ENCODE results near the gene CCL28. TPM values are rescaled to one million over a fixed set of nuclear protein-coding genes. Genes with fewer than 3 reads are reported as not detected.
A peak's percentile ranks its signal among the peaks of the same experiment; 100 is the strongest.
"Not testable (repeated sequence)": the region's sequence is repeated elsewhere in the genome, so short reads cannot be mapped to it uniquely, and the experiment has no call there.

The CCL28 gene
- total RNA-seq, 2 donors from 2014 or later = 4.0 to 4.8 TPM

DNA sequence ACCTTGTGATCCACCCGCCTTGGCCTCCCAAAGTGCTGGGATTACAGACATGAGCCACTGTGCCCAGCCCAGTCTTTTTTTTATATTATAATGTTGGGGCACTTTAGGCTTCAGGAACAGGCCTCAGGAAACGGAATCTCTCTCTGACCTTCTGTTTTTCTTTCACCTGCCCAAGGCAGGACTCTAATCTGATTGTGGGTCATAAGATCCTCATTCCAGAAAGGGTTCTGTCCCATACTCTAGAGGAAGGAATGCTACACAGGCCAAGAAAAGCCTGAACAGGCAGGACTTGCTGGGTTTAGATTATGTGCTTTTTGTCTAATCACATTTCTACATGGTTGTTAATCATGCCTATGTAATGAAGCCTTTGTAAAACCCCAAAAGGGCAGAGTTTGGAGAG is 1.8 kb upstream of the CCL28 start:
- DNase-seq (ENCODE audit: low spot score) = no peak
- intact Hi-C loops (cut with DNase I) = no loop called here

DNA sequence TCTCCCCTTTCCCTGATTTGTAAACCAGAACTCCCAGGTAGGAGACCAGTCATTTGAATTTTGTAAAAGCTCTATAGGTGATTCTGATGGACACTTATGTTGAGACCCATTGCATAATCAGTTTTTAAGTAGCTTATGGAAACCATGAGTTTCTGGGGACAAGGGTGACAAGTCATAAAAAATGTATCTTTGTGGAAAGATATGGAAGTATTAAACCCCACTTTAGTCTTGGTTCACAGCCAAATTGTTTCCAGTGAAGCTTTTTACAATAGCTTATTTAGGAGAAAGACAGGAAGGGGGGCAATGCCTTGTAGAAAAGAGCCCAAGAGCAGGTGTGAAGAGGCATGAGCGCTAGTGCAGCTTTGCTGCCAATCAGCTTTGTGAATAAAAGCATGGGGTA is 453 bp upstream of the CCL28 start:
- intact Hi-C loops (cut with DNase I) = no loop called here
- no peak for DNase-seq (ENCODE audit: low spot score)

DNA sequence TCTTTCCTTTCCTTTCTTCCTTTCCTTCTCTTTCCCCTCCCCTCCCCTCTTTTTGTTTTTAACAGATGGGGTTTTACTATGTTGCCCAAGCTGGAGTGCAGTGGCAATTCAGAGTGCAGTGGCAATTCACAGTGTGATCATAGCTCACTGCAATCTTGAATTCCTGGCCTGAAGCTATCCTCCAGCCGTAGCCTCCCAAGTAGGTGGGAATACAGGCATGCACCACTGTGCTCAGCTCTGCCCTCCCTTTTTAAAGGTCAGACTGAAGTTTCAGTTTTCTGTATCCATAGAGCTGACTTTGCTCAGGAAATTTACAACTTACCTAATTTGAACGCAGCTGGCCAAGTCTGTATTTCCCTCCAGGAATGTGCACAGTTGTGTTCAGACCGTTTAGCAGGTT is 696 bp downstream of the CCL28 start:
- intact Hi-C loops (cut with DNase I) = no loop called here

DNA sequence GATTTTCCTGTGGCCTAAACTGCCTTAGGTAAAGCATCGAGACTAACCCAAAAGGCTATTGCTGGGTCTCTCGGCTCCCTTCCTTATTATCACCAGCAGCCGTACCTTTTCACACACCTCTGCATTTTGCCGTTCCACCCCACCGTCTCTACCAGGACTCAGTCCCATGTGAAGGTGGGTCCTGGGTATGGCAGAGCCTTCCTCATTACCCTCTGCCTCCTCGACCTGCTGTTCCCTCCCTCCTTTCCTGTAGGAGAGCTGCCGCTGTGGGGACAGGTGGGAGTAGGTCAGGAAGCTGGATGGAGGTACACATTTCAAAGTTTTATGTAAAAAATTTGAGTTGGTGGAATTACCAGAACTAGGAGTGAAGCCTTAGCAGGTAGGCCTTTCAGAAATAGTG is 1.8 kb downstream of the CCL28 start:
- intact Hi-C loops (cut with DNase I) = no loop called here
- DNase-seq (ENCODE audit: low spot score) = no peak

More for the DNA sequence above, 696 bp downstream of the CCL28 start:
- DNase-seq (ENCODE audit: low spot score) = no peak

DNA sequence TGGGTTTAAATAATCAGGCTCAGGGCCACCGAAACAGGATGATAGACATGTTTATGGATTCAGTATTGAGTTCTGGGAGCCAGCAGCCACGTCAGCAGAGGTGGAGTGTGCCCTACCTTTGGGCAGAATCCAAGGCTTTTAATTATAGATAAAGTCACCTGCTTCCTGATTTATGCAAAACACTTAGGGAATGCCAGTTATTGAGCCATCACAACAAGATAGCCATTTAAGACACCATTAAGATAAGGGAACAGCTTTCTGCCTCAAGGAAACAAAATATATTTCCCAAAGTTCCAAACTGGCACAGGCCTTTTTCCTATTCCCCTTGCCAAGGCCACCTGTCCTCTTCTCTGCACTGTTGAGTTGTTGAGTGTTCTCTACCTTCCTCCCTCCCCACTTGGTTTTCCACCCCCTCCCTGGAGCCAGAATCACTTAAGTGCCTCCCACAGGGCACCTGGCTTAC is 2.4 kb downstream of the CCL28 start:
- intact Hi-C loops (cut with DNase I) = no loop called here
- no peak for DNase-seq (ENCODE audit: low spot score)

DNA sequence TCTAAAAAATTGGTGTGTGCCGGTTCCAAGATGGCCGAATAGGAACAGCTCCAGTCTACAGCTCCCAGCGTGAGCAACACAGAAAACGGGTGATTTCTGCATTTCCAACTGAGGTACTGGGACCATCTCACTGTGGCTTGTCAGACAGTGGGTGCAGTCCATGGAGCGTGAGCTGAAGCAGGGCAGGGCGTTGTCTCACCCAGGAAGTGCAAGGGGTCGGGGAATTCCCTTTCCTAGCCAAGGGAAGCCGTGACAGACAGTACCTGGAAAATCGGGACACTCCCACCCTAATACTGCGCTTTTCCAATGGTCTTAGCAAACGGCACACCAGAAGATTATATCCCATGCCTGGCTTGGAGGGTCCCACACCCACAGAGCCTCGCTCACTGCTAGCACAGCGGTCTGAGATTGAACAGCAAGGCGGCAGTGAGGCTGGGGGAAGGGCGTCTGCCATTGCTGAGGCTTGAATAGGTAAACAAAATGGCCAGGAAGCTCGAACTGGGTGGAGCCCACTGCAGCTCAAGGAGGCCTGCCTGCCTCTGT is 9.6 kb downstream of the CCL28 start:
- intact Hi-C loops (cut with DNase I); DNase-seq (ENCODE audit: low spot score): not testable (repeated sequence)

DNA sequence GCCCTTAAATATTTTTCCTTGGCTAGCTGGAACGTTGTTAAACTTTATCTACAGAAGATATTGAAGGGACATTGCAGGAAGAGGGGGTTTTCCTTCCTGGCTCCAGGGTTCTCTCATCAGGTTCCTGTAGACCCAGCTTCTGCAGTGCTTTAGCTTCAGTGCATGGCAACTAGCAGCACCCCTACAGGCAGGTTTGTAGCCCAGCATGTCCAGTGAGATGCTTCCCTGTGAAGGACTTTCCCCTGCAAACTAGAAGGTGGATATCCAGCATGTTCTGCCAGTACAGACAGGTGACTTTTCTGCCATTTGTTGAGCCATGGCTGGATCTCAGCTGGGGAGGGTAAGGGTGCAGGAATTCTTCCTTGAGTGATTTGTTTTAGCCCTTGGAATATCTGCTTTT is 10.4 kb downstream of the CCL28 start:
- intact Hi-C loops (cut with DNase I) = no loop called here

DNA sequence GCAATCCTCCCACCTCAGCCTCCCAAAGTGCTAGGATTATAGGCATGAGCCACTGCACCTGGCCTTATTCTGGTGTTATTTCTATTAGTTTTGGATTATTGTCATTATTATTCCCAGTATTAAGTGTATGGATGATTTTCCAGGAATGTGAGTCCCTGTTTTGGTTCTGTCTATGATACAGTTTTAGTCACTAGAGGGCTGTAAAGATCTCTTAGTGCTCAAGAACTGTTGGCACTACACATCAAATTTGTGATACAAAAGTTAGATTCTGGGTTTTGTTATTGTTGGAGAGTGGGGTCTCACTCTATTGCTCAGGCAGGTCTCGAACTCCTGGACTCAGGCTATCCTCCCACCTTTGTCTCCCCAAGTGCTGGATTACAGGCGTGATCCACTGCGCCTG is 12.1 kb downstream of the CCL28 start:
- intact Hi-C loops (cut with DNase I) = no loop called here

More for the DNA sequence above, 10.4 kb downstream of the CCL28 start:
- no peak for DNase-seq (ENCODE audit: low spot score)

DNA sequence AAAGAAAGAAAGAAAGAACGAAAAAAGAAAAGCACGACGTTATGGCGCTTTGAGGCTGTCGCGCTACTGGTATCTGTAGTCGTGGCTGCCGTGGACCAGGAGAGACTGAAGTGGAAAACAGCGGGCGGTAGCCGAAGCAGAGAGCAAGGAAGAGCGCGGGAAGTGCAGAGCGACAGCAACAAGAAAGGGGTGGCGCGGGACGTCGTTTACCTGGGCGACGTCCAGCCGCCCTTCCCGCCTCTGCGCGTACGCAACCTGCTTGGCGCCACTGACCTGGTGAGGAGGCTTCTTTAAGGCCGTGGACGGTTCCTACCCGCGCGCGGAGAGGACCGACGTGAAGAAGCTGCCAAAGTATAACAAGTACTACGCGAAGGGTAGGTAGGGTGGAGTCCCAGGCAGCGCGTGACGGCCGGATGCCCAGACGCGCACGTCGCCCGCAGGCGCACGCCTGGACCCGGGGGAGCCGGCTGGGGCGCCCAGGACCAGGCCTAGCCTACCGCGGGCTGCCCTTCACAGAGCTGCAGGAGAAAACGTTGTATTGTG is 15.4 kb downstream of the CCL28 start:
- intact Hi-C loops (cut with DNase I) = no loop called here
- DNase-seq (ENCODE audit: low spot score) = peak; percentile 88

More for the DNA sequence above, 12.1 kb downstream of the CCL28 start:
- no peak for DNase-seq (ENCODE audit: low spot score)

DNA sequence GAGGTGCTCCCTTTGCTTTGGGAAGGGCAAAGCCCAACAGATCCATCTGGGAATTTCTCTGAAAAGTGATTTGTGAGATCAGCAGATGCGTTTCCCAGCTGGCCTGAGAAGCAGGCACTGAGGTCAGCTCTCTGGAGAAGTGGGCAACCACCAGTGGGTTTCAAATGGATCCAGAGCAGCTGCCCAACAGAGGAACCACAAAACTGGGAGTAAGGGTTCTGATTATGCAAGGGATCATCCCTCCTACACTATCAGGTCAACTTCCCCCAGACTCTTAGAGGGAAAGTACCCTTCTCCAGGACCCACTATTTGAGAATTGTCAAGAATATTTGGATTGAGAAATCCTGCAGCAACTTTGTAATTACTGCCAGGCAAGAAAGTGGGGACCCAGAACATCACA is 21.7 kb downstream of the CCL28 start:
- intact Hi-C loops (cut with DNase I) = no loop called here
- DNase-seq (ENCODE audit: low spot score) = no peak

DNA sequence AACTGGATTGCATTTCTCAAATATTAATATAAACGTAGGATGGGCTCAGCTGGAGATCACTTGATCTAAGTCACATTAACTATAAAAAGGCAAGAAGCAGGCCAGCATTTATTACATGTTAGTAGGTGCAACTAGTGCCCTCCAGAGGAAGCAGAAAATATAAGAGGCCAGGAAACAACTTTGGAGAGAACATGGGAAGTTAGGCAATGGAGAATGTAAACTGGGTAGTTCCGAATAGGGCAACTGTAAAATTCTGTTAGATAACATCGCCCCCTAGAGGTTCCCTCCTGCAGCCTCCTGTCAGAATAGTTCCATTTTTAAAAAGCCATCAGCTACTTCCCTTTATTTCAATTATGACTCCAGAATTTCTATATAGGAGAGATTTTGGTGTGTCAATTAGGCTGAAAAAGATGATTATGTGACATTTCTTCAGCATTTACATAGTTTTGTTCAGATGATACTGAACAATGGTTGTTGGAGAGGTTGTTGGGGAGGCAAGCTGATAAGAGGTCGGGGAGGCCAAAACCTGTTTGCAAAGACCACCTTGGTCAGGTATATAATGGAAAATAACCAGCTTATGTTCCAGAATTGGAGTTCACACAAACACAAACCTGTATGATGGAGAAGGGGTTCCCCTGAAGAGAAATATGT is 22.4 kb downstream of the CCL28 start:
- intact Hi-C loops (cut with DNase I) = loop anchor here in 1 of 2 donors (10.0 kb wide), 1 partner anchor 285 kb away; no protein-coding TSS in a partner anchor
- no peak for DNase-seq (ENCODE audit: low spot score)

DNA sequence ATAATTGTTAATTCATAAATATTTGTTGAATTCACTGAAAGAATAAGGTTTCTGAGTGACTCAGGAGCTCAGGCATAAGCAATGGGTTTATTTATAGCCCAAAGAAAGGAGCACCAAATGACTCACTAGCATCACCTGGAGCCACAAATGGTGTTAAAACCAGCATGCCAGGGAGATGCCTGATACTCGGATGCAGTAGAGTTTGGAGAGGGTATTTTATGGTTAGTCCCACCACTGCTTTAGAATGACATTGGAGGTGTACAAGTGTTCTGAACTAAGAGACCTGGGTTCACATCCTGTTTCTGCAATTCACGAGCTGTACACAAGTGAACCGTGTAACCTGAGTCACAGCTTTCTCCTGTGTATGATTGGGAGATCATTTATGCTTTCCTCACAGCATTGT is 25.2 kb downstream of the CCL28 start:
- no peak for DNase-seq (ENCODE audit: low spot score)
- intact Hi-C loops (cut with DNase I) = loop anchor here in 1 of 2 donors (10.0 kb wide), 1 partner anchor 282 kb away; no protein-coding TSS in a partner anchor

DNA sequence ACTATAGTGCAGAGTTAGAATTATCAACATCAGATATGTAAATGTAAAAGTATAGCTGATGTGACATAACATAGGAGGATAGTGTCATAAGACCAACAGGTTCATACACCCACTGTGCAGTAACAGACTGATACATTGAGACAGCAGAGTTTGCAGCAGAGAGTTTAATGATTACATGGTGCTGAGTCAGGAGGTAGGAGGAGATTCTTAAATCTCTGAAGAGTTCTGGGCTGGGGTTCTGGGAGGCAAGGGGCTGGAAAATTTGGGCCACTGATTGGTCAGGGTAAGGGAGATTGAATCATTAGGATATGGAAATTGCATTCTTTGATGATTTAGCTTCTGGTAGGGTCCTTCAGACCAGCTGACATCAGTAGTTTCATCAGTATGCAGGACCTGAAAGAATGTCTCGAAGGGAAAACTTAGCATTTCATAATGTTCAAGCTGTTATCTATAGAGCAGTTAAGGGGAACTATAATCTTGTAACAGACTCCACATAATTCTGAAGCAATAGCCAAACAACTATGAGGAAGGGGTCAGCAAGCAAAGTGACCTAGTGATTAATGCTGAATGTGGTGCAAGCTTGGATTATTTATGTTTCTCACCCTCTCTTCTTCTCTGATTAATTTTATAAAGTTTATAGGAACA is 35.6 kb downstream of the CCL28 start:
- intact Hi-C loops (cut with DNase I) = no loop called here
- no peak for DNase-seq (ENCODE audit: low spot score)

DNA sequence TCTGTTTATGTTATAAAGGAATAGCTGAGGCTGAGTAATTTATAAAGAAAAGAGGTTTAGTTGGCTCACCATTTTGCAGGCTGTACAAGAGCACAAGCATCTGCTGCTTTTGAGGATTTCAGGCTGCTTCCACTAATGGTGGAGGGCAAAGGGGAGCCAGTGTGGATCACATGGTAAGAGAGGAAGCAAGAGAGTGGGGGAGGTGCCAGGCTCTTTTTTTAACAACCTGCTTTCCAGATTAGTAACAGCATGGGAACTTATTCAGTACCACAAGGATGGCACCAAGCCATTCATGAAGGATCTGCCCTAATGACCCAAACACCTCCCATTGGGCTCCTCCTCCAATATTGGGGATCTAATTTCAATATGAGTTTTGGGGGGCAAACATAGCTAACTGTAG is 40.4 kb downstream of the CCL28 start:
- intact Hi-C loops (cut with DNase I) = no loop called here
- DNase-seq (ENCODE audit: low spot score) = no peak

DNA sequence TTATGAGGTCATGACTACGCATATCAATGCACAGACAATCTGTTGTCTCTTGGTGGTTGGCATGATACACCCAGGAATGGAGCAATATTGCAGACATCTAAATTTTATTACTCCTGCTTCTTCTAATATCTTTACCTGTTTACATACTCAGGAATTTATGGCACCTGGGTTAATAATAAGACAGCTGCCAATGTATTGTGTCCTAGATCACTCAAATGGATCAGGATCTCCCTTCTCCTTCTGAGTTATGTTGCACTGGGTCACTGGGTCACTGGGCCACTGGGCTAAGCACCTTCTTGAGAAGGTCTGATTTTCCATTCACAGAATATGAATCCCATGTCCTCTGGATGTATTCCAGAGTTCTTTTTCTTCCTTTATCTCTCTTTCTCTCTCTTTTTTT is 41.8 kb downstream of the CCL28 start:
- no peak for DNase-seq (ENCODE audit: low spot score)
- intact Hi-C loops (cut with DNase I) = no loop called here

DNA sequence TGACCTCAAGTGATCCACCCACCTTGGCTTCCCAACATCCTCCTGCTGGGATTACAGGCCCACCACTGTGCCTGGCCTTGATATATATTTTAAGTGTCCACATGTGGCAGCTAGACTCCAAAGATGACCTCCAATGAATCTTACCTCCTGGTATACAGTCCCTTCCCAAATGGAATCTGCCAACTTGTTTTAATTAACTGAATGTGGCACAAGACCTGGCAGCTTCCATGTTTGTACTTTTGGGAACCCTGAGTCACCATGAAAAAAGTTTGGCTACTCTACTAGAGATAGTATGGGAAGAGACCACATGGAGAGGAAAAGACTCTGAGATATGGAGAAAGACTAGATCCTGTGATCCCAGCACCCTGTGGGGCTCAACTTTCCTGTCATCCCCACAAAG is 42.5 kb downstream of the CCL28 start:
- DNase-seq (ENCODE audit: low spot score) = no peak
- intact Hi-C loops (cut with DNase I) = no loop called here

DNA sequence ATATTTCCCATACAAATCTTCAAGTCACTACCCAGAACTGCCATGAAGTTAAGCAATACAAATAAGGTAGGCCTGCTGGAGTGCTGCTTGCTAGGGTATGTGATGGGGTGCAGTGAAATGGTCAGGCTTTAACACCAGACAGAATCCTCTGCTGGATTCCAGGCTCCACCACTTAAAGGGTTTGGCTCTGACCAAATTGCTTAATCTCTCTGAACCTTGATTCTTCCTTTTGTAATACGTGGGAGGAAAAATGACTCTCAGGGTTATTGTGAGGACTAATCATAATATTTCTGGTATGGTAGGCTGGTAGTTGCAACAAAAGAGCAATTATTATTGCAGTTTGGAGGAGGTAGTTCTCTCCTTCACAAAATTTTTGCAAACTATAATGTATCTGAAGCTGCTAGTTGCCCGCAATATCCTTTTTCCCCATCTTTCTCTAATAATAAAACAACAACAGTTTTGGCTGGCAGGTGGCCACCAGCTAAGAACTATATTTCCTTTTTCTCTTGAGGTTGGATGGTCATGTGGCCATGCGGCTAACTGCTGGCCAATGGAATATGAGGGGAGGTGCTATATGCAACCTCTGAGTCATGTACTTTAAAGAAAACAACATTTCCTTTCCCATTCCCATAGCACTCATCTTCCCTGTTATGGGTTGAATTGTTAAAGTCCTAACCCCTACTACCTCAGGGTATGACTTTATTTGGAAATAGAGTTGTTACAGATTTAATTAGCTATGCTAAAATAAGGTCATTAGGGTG is 44.1 kb downstream of the CCL28 start:
- DNase-seq (ENCODE audit: low spot score) = no peak
- intact Hi-C loops (cut with DNase I) = no loop called here

DNA sequence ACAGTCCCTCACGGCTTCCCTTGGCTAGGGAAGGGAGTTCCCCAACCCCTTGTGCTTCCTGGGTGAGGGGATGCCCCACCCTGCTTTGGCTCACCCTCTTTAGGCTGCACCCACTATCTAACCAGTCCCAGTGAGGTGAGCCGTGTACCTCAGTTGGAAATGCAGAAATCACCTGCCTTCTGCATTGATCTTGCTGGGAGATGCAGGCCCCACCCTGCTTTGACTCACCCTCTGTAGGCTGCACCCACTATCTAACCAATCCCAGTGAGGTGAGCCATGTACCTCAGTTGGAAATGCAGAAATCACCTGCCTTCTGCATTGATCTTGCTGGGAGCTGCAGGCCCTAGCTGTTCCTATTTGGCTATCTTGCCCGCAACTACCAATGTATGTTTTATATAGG is 44.7 kb downstream of the CCL28 start:
- intact Hi-C loops (cut with DNase I) = no loop called here
- DNase-seq (ENCODE audit: low spot score) = no peak

DNA sequence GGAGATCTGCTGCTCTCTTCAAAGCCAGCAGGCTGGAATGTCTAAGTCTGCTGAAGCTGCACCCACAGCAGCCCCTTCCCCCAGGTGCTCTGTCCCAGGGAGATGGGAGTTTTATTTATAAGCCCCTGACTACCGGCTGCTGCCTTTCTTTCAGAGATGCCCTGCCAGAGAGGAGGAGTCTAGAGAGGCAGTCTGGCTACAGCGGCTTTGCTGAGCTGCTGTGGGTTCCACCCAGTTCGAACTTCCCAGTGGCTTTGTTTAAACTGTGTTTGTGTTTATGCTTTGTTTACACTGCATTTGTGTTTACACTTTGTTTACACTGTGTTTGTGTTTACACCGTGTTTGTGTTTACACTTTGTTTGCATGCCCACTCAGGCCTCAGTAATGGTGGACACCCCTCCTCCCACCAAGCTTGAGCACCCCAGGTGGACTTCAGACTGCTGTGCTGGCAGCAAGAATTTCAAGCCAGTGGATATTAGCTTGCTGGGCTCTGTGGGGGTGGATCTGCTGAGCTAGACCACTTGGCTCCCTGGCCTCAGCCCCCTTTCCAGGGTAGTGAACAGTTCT is 45.4 kb downstream of the CCL28 start:
- DNase-seq (ENCODE audit: low spot score); intact Hi-C loops (cut with DNase I): not testable (repeated sequence)
